ENCODE data around the gene RHBG.
"Not testable (repeated sequence)": the region's sequence is repeated elsewhere in the genome, so short reads cannot be mapped to it uniquely, and the experiment has no call there.

RHBG gene, protein sequence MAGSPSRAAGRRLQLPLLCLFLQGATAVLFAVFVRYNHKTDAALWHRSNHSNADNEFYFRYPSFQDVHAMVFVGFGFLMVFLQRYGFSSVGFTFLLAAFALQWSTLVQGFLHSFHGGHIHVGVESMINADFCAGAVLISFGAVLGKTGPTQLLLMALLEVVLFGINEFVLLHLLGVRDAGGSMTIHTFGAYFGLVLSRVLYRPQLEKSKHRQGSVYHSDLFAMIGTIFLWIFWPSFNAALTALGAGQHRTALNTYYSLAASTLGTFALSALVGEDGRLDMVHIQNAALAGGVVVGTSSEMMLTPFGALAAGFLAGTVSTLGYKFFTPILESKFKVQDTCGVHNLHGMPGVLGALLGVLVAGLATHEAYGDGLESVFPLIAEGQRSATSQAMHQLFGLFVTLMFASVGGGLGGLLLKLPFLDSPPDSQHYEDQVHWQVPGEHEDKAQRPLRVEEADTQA

DNA sequence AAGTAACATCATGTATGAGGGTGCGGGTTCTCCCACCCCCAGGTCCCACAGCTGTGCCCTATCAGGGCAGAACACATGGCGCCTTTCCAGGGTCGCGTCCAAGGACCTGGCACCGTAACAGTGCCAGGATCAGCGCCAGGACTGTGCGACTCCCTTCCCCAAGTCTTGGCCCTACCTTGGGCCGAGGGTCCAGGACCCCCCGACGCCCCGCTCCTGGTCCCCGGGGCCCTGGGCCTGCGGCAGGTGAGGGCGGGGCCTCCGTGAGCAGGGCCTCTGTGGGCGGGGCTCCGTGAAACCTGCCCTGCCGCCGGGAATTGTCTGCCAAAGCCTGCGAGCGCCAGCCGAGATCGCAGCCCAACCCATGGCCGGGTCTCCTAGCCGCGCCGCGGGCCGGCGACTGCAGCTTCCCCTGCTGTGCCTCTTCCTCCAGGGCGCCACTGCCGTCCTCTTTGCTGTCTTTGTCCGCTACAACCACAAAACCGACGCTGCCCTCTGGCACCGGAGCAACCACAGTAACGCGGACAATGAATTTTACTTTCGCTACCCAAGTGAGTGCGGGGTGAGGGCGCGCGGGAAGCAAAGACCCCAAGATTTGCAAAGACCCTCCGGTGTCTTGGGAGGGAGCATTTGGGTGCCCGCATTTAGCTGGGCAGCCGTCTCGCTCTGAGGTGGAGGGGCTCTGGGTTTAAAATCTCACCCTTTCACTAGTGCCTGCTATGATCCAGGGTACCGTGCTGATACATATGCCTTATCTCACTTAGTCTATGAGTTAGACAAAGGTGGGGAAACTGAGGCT lies at the start of gene RHBG:
RHBG (plus strand) TSS at position 323 of the 796 bp plus-strand sequence; CDS start at position 362, 39 bp downstream.
- no peak within 1 kb of the TSS for H2AFZ ChIP-seq (ENCODE audit: low read depth, low read length)
- peaks cover 78% of the 10 kb centered on the region for H3K27me3 ChIP-seq (ENCODE audit: insufficient read depth, low read length)
- H3K9me3 ChIP-seq (ENCODE audit: low read length) = no peaks in the 10 kb centered on the region
- H3K4me3 ChIP-seq (ENCODE audit: low read length) = no peak within 1 kb of the TSS
- no peaks in the 10 kb centered on the region for H3K36me3 ChIP-seq (ENCODE audit: insufficient read depth, low read length)
- no peaks in the 10 kb centered on the region for H3K4me1 ChIP-seq (ENCODE audit: insufficient read depth, low read length)

DNA sequence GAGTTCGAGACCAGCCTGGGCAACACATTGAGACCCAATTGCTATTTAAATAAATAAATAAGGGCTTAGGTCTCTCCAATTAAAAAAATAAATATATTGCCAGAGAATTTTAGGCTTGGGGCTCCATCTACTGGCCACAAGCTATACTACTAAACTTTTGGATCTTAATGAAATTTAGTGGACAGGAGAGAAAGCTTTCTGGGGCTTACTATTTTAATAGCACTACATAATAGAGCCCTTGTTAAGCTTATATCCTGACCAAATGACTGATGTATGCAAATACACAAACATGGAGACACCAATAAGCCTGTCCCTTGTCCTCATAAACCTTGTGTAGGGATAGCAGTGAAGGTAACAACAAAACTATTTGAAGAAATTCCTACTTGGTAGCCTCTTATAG lies 49.3 kb upstream of the RHBG start:
- Histone ChIP-seq H3K9me3 (ENCODE audit: low read length) (no peaks in the 10 kb centered on the region), H3K36me3 (ENCODE audit: insufficient read depth, low read length) (peaks cover 88% of the 10 kb centered on the region), H3K27me3 (ENCODE audit: insufficient read depth, low read length) (no peaks in the 10 kb centered on the region), H3K4me3 (ENCODE audit: low read length) (no peak overlapping the region), H2AFZ (ENCODE audit: low read depth, low read length) (no peak overlapping the region), H3K4me1 (ENCODE audit: insufficient read depth, low read length) (no peaks in the 10 kb centered on the region)

DNA sequence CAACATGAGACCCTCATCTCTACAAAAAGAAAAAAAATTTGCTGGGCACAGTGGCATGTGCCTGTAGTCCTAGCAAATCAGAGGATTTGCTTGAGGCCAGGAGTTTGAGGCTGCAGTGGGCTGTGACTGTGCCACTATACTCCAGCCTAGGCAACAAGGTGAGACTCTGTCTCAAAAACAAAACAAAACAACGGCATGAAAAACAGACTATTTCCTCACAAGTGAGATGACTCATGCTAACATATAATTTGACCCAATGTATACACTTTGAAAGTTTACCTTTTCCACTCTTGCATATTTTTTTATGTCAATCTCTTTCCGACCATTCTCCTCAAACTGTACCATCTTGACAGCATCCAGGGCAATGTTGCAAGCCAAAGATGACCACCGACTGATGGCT lies 48.5 kb upstream of the RHBG start:
- no peaks in the 10 kb centered on the region for H3K4me1 ChIP-seq (ENCODE audit: insufficient read depth, low read length)
- no peak overlapping the region for H2AFZ ChIP-seq (ENCODE audit: low read depth, low read length)
- no peaks in the 10 kb centered on the region for H3K27me3 ChIP-seq (ENCODE audit: insufficient read depth, low read length)
- H3K4me3 ChIP-seq (ENCODE audit: low read length) = no peak overlapping the region
- H3K9me3 ChIP-seq (ENCODE audit: low read length) = no peaks in the 10 kb centered on the region
- H3K36me3 ChIP-seq (ENCODE audit: insufficient read depth, low read length) = peaks cover 89% of the 10 kb centered on the region

DNA sequence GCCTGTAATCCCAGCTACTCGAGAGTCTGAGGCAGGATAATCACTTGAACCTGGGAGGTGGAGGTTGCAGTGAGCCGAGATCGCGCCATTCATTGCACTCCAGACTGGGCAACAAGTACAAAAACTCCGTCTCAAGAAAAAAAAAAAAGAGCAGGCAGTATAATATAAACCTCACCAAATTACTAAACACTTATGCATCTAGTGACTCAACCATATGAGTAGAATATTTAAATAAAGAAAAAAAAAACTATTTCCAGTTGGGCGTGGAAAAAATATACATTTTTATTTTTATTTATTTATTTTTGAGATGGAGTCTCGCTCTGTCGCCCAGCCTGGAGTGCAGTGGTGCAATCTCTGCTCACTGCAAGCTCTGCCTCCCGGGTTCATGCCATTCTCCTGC lies 45.8 kb upstream of the RHBG start:
- not testable (repeated sequence) for H3K9me3 ChIP-seq (ENCODE audit: low read length); H3K27me3 ChIP-seq (ENCODE audit: insufficient read depth, low read length); H2AFZ ChIP-seq (ENCODE audit: low read depth, low read length); H3K4me3 ChIP-seq (ENCODE audit: low read length); H3K4me1 ChIP-seq (ENCODE audit: insufficient read depth, low read length)
- H3K36me3 ChIP-seq (ENCODE audit: insufficient read depth, low read length) = peaks cover 77% of the 10 kb centered on the region

DNA sequence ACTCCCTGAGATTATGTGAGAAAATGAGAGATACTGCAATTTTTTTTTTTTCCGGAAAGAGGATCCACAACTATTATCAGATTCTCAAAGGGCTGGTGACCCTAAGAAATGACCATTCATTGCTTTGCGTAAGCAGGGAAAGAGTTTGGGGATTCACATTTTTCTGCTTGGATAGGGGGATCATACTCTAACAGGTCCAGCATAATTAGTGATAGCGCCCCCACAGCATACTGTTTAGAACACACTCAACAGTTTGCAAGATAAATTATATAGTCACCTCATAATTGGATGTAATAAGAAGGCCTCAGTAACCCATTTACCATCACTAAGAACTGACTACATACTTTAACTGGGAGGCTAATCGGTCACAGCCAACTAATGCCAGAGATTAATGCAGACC lies 32.8 kb upstream of the RHBG start:
- peaks cover 45% of the 10 kb centered on the region for H3K36me3 ChIP-seq (ENCODE audit: insufficient read depth, low read length)
- H3K4me3 ChIP-seq (ENCODE audit: low read length) = peak overlapping the region; percentile 69
- H3K9me3 ChIP-seq (ENCODE audit: low read length) = no peaks in the 10 kb centered on the region
- peaks cover 15% of the 10 kb centered on the region for H3K4me1 ChIP-seq (ENCODE audit: insufficient read depth, low read length)
- H2AFZ ChIP-seq (ENCODE audit: low read depth, low read length) = no peak overlapping the region
- H3K27me3 ChIP-seq (ENCODE audit: insufficient read depth, low read length) = no peaks in the 10 kb centered on the region

DNA sequence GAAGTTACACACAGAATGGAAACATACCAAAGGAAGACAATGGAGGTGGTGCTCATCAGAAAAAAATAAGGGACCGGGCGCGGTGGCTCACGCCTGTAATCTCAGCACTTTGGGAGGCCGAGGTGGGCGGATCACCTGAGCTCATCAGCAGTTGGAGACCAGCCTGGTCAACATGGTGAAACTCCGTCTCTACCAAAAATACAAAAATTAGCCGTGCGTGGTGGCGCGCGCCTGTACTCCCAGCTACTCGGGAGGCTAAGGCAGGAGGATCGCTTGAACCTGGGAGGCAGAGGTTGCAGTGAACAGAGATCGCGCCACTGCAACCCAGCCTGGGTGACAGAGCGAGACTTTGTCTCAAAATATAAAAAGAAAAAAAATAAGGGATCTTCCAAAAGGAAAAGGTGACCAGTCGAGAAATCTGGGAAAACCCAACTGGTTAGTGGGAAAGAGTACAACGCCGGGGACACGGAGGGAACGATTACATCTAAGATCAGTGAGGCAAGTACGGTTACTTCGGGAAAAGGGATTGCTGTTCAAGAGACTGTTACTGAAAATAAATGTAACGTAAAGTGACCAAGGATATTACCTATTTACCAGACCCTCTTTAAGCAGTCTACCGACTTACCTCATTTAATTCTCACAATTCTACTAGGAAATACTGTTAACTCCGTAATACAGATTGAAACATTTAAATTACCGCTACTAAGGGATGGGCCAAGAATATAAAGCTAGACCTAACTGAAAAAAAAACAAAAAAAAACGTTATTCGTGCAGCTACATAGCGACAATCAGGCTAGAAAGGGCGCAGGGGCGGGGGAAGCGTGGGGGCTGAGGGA lies 31.7 kb upstream of the RHBG start:
- H3K36me3 ChIP-seq (ENCODE audit: insufficient read depth, low read length) = peaks cover 39% of the 10 kb centered on the region
- no peaks in the 10 kb centered on the region for H3K9me3 ChIP-seq (ENCODE audit: low read length)
- H2AFZ ChIP-seq (ENCODE audit: low read depth, low read length) = peak overlapping the region; percentile 7
- peak overlapping the region; percentile 69 for H3K4me3 ChIP-seq (ENCODE audit: low read length)
- H3K4me1 ChIP-seq (ENCODE audit: insufficient read depth, low read length) = peaks cover 15% of the 10 kb centered on the region
- no peaks in the 10 kb centered on the region for H3K27me3 ChIP-seq (ENCODE audit: insufficient read depth, low read length)

DNA sequence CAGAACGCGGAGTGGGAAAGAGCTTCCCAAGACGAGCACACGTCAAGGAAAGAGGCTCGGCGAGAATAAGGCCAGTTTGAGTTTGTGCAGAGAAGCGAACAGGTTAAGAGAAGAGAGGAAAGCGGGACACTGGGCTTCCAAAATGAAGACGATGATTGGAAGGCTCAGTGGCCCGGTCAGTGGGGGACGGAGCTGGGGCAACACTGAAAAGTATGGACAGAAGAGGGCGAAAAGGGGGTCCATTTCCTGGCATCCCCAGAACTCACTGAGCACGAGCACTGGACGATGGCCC lies 31.2 kb upstream of the RHBG start:
- Histone ChIP-seq H3K4me3 (ENCODE audit: low read length) (peak overlapping the region; percentile 69), H3K4me1 (ENCODE audit: insufficient read depth, low read length) (peaks cover 15% of the 10 kb centered on the region), H3K27me3 (ENCODE audit: insufficient read depth, low read length) (no peaks in the 10 kb centered on the region), H3K36me3 (ENCODE audit: insufficient read depth, low read length) (peaks cover 33% of the 10 kb centered on the region), H3K9me3 (ENCODE audit: low read length) (no peaks in the 10 kb centered on the region), H2AFZ (ENCODE audit: low read depth, low read length) (peak overlapping the region; percentile 7)

DNA sequence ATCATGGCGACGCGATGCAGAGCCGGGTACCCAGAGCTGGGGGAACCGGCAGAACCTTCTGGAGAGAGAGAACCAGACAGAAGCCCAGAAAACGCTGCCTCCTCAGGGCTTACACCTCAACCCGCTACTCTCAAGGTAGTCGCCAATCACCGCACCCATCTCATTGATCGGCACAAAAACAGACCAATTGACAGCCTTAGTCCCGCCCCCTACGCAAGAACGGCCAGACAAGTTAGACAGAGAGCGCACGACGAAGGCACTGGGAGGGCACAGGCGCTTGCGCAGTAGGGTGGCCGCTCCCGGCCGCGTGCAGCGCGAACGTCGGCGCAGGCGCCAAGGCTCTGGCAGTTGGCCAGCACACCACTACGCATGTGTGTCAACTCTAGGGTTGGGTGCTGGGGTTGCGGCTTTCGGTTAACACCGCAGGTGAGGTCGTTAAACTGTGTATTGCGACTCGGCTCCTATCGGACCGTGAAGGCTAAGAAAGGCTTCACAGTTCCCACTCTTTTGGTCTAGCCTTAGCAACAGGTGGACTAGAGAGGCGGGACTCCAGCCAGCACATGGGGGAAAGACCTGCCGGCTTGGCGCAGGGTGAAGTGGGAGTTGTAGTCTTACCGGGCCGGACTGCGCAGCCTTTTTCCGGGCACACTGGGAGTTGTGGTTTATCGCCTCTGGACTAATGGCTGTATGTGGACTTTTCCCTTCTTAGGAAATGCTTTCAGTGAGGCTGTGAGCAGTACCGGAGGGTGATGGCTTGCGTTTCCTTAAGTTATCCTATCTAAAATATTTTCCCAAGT lies 30.6 kb upstream of the RHBG start, which contains the start of the genes CCT3 and TSACC:
CCT3 (minus strand) TSS at position 113 of the 797 bp plus-strand sequence; CDS start at position 5, 108 bp downstream.
TSACC (plus strand) TSS at position 347 of the 797 bp plus-strand sequence. CDS start 1,232 bp downstream, outside the sequence.
- H2AFZ ChIP-seq (ENCODE audit: low read depth, low read length) = peak within 1 kb of the TSS; percentile 83
- peaks cover 28% of the 10 kb centered on the region for H3K36me3 ChIP-seq (ENCODE audit: insufficient read depth, low read length)
- peaks cover 15% of the 10 kb centered on the region for H3K4me1 ChIP-seq (ENCODE audit: insufficient read depth, low read length)
- H3K27me3 ChIP-seq (ENCODE audit: insufficient read depth, low read length) = no peaks in the 10 kb centered on the region
- H3K4me3 ChIP-seq (ENCODE audit: low read length) = peak within 1 kb of the TSS; percentile 69
- no peaks in the 10 kb centered on the region for H3K9me3 ChIP-seq (ENCODE audit: low read length)

DNA sequence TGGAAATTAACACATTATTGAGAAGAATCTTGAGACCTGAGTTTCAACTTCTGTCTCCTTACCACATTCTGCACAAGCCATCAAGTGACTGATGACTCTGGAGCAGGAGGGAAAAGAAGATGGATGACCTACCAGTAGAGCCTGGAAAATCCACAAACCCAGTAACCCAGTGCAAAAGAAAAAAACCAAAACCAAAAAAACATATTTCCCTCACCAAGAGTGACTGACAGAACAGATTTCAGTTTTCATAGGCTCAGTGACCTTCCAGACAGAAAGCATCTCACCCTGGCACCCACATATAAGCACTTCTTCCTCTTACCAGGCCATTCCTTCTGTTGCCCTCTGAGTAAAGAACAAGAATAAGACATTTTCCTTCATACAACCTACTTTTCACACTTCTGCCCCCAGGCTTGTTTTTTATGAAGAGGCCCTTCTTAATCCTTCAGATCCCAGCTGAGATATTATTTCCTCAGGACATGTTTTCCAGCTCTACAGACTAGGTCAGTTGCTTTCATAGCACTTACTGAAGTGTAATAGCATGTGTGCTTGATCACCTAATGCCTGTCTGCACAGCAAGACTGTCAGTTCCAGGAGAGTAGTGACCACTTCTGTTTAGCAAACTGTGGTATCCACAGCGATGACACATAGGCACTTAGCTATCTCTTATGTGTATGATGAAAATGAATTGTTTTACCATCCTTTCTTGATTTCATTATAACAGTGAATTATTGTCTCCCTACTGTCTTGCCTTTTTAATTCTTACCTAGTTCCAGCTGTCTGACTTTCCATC lies 26.6 kb upstream of the RHBG start:
- no peak overlapping the region for H2AFZ ChIP-seq (ENCODE audit: low read depth, low read length)
- peaks cover 8% of the 10 kb centered on the region for H3K27me3 ChIP-seq (ENCODE audit: insufficient read depth, low read length)
- H3K4me1 ChIP-seq (ENCODE audit: insufficient read depth, low read length) = no peaks in the 10 kb centered on the region
- H3K9me3 ChIP-seq (ENCODE audit: low read length) = no peaks in the 10 kb centered on the region
- no peaks in the 10 kb centered on the region for H3K36me3 ChIP-seq (ENCODE audit: insufficient read depth, low read length)
- no peak overlapping the region for H3K4me3 ChIP-seq (ENCODE audit: low read length)

DNA sequence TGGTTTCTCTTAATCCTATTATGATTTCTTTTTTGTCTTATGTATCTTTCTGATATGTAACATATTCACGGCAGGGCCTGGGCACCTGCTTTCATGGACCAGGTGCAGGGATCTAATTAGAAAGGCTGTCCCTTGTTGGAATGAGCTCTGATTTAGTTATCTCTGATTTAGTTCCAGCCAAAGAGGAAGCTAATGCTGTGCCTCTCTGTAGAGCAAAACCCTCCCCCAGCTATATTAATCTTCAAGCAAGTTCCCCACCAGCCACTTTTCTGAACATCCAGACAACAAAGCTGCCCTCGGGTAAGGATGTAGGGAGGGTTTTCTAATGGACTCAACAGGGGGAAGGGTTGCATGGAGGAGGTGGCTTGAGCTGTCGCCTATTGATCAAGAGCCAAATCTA lies 24.6 kb upstream of the RHBG start:
- H2AFZ ChIP-seq (ENCODE audit: low read depth, low read length) = no peak overlapping the region
- H3K27me3 ChIP-seq (ENCODE audit: insufficient read depth, low read length) = peaks cover 8% of the 10 kb centered on the region
- H3K4me3 ChIP-seq (ENCODE audit: low read length) = no peak overlapping the region
- no peaks in the 10 kb centered on the region for H3K4me1 ChIP-seq (ENCODE audit: insufficient read depth, low read length)
- no peaks in the 10 kb centered on the region for H3K36me3 ChIP-seq (ENCODE audit: insufficient read depth, low read length)
- no peaks in the 10 kb centered on the region for H3K9me3 ChIP-seq (ENCODE audit: low read length)

DNA sequence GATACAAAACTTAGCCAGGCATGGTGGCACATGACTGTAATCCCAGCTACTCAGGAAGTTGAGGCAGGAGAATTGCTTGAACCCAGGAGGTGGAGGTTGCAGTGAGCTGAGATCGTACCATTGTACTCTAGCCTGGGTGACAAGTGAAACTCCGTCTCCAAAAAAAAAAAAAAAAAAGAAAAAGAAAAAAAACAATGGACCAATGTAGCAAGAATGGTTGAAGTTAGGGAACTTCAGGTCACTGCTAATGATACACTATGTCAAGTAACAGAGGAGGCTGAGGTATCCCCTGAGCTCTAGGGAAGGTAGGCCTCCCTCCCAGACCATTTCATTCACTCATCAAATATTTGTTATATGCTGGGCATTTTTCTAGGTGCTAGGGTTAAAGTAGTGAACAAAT lies 23.0 kb upstream of the RHBG start:
- not testable (repeated sequence) for H3K36me3 ChIP-seq (ENCODE audit: insufficient read depth, low read length); H3K4me3 ChIP-seq (ENCODE audit: low read length); H3K9me3 ChIP-seq (ENCODE audit: low read length); H2AFZ ChIP-seq (ENCODE audit: low read depth, low read length); H3K4me1 ChIP-seq (ENCODE audit: insufficient read depth, low read length); H3K27me3 ChIP-seq (ENCODE audit: insufficient read depth, low read length)

DNA sequence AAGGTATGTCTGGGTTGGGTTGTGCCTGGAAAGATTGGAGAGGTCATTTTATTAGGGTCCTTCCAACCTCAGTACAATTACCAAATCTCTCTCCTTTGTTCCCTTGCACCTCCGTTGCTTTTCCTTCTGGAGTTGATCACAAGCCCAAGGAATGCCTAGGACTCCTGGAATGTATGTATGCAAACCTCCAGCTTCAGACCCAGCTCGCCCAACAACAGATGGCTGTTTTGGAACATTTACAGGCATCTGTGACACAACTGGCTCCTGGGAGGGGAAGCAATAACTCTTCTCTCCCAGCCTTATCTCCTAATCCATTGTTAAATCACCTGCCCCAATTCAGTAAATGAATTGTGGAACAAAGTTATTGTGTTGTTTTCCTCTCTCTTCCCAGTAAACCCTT lies 22.4 kb upstream of the RHBG start:
- Histone ChIP-seq H3K27me3 (ENCODE audit: insufficient read depth, low read length) (peaks cover 11% of the 10 kb centered on the region), H3K36me3 (ENCODE audit: insufficient read depth, low read length) (no peaks in the 10 kb centered on the region), H3K4me3 (ENCODE audit: low read length) (no peak overlapping the region), H3K9me3 (ENCODE audit: low read length) (no peaks in the 10 kb centered on the region), H3K4me1 (ENCODE audit: insufficient read depth, low read length) (no peaks in the 10 kb centered on the region), H2AFZ (ENCODE audit: low read depth, low read length) (no peak overlapping the region)

Data from neuron (in vitro differentiated cells).